NCI-H526 (cell line): ENCODE measurements around the gene SYT8.

ENCODE experiments used
- DNase-seq, 2 experiments: peaks; one replicate each; lab custom pipeline; 2025; lab: John Stamatoyannopoulos, UW

The SYT8 gene

GRCh38 chr11:1860108-1860507 is 25.3 kb downstream of the SYT8 start:
- no peak for DNase-seq

GRCh38 chr11:1861435-1862411 is 26.9 kb downstream of the SYT8 start:
- no peak for DNase-seq

- no peak for DNase-seq
These were observed 28.0 kb downstream of the SYT8 start for GRCh38 chr11:1862588-1863351.

GRCh38 chr11:1863352-1864216 is 28.8 kb downstream of the SYT8 start:
- peak in 1 of 2 experiments; percentile 28 for DNase-seq

GRCh38 chr11:1864231-1864630 is 29.4 kb downstream of the SYT8 start:
- no peak for DNase-seq

GRCh38 chr11:1864831-1865665 is 30.3 kb downstream of the SYT8 start:
- DNase-seq: no peak

- no peak for DNase-seq
These were observed 31.4 kb downstream of the SYT8 start for GRCh38 chr11:1866226-1866625.

GRCh38 chr11:1866776-1867175 is 32.0 kb downstream of the SYT8 start:
- no peak for DNase-seq

- no peak for DNase-seq
These were observed 32.6 kb downstream of the SYT8 start for GRCh38 chr11:1867381-1867780.

- no peak for DNase-seq
These were observed 33.4 kb downstream of the SYT8 start for GRCh38 chr11:1868056-1868635.

- no peak for DNase-seq
These were observed 34.0 kb downstream of the SYT8 start for GRCh38 chr11:1868636-1869291.

GRCh38 chr11:1869427-1870325 is 34.9 kb downstream of the SYT8 start:
- peak in 1 of 2 experiments; percentile 58 for DNase-seq

- no peak for DNase-seq
These were observed 35.5 kb downstream of the SYT8 start for GRCh38 chr11:1870326-1870696.

- peak in 1 of 2 experiments; percentile 54 for DNase-seq
These were observed 36.1 kb downstream of the SYT8 start for GRCh38 chr11:1870721-1871466.

- no peak for DNase-seq
These were observed 36.7 kb downstream of the SYT8 start for GRCh38 chr11:1871531-1871930.

GRCh38 chr11:1872267-1872985 is 37.6 kb downstream of the SYT8 start:
- no peak for DNase-seq

- peak in 1 of 2 experiments; percentile 35 for DNase-seq
These were observed 38.4 kb downstream of the SYT8 start for GRCh38 chr11:1873048-1873812.
